T-helper 2 cell treated with Interferon-gamma antibody and Interleukin-4, amounts not matched to agents 100 ng/mL and 5 ng/mL, for 36 hours (primary cell): ENCODE measurements around the gene SIN3B. TPM values are rescaled to one million over a fixed set of nuclear protein-coding genes. Genes with fewer than 3 reads are reported as not detected.
"Not testable (repeated sequence)": the region's sequence is repeated elsewhere in the genome, so short reads cannot be mapped to it uniquely, and the experiment has no call there.

Experiments
- intact Hi-C: fragments of 100-400 bp; cut with micrococcal nuclease; formaldehyde crosslinking; loops from one replicate; pipeline ENCODE4 v1.15.1; 2023
- total RNA-seq: library from RNA; stranded (reverse); gene quantifications from 2 replicates; pipeline ENCODE4 v1.2.3, GENCODE V29; 2022

The SIN3B gene
- 37.4 and 39.1 TPM in 2 replicates for total RNA-seq

GRCh38 chr19:16829010-16829821, at the start of gene SIN3B:
Gene SIN3B, plus strand, starts transcription at chr19:16829398. Its CDS starts 23 bp downstream, at chr19:16829421.
- intact Hi-C loops, result loop anchor here (5.0 kb wide), 2 partner anchors 68 to 173 kb away; no protein-coding TSS in a partner anchor

DNA sequence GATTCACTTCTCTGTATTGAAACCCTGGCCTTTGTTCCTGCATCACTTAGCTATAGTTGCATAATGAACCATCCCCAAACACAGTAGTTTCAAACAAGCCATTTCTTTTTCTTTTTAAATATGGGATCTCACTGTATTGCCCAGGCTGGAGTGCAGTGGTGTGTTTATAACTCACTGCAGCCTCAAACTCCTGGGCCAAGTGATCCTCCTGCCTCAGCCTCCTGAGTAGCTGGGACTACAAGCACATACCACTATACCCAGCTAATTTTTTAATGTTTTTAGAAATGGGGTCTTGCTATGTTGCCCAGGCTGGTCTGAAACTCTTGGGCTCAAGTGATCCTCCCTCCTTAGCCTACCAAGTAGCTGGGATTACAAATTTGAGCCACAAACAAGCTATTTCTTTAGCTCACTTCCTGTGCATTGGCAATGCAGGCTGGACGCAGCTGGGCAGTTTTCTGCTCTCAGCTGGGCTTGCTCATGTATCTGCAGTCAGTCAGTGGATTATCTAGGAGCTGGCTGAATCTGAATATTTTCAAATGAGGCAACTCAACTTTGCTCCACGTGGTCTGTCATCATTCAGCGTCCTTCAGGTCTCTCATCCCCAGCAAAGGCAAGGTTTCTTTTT, 49.5 kb upstream of the SIN3B start:
- intact Hi-C loops, result loop anchor here (2.0 to 10.0 kb wide), 2 partner anchors 273 to 505 kb away; partner anchors contain the start of gene ANKLE1

- intact Hi-C loops, result no loop called here
Observed at GRCh38 chr19:16782719-16783118, 46.5 kb upstream of the SIN3B start.

DNA sequence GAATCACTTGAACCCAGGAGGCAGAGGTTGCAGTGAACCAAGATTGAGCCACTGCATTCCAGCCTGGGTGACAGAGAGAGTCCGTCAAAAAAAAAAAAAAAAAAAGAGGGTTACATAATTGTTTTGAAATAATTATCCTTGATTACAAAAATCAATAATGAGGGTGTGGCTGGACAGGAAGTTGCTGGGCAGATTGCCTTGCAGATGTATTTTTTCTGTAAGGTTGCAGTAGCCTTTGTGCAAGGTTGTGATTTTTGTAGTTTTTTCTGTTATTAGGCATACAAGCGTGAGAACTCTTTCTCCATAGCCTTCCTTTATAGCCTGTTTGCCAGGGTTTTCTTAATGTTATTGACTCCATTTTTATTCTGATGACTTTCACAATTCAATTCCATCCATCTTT, 40.7 kb upstream of the SIN3B start:
- intact Hi-C loops, result no loop called here

- intact Hi-C loops, result no loop called here
Observed at GRCh38 chr19:16789238-16789637, 40.0 kb upstream of the SIN3B start.

DNA sequence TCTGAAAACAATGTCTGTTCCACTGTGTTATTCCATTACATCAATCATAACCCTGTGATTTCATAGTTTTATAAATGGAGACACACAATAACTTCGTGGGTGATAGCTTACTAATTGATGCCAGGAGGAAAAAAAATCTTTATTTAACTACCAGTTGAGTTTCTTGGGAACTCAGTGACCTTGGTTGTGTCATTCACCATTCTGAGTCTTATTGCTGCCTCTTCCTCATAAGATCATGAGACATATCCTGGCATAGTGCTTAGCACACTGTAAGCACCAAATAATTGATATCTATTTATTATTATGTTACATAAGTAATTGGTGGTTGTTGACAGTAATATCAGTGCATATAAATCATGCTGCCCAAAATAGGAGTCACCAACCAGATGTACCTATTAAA, 39.1 kb upstream of the SIN3B start:
- intact Hi-C loops, result no loop called here

GRCh38 chr19:16791942-16792341, 37.3 kb upstream of the SIN3B start:
- intact Hi-C loops, result no loop called here

DNA sequence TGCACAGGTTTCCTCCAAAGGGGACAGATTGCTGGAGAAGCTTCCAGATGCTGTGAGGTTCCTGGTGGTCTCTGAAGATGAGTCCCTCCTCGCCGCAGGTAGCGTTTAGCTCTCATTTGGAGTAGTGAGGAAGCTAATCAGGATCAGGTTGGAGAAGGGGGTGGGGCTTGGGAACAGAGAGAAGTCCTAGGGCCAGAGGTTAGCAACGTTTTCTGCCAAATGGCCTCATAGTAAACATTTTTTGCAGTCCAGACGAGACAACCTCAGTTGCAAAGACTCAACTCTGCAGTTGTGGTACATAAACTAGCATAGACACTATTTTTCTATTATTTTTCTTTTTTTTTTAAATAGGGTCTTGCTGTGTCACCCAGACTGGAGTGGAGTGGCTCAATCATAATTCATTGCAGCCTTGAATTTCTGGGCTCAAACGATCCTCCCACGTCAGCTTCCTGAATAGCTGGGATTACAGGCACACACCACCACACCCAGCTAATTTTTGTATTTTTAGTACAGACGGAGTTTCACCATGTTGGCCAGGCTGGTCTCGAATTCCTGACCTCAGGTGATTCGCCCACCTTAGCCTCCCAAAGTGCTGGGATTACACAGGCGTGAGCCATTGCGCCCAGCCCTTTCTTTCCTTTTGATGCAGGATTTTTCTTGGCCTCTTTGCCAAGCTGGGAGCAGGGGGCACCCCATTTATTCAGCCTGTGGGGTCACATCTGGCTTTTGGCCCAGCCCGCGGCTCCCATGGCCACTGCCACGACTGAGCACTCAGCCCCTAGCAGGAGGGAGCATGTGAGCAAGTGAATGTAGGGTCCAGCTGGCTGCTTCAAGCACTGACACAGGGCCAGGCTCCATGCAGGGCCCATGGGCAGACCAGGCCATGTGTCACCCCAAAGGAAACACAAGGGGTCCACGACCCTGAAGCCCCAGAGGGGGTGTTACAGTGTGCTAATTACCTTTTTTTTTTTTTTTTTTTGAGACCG, 34.4 kb upstream of the SIN3B start:
- intact Hi-C loops, result no loop called here

DNA sequence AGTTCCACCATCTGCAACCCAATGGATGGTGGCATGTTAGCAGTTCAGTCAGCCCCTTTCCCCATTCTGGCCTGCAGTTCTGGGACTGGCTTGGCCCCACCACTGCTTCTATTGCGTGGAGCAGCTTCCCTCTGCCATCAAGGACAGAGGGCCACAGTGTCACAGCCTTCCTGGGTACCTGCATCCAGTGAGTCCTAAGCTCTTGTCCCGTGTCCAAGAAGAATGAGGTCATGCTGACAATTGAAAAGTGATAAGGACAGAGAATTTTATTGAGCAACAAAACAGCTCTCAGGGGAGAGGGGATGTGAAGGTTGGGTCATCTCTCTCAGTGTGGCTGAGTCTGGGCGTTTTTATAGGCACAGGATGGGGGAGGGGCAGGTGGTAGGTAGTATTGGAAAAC, 33.5 kb upstream of the SIN3B start:
- intact Hi-C loops, result no loop called here

DNA sequence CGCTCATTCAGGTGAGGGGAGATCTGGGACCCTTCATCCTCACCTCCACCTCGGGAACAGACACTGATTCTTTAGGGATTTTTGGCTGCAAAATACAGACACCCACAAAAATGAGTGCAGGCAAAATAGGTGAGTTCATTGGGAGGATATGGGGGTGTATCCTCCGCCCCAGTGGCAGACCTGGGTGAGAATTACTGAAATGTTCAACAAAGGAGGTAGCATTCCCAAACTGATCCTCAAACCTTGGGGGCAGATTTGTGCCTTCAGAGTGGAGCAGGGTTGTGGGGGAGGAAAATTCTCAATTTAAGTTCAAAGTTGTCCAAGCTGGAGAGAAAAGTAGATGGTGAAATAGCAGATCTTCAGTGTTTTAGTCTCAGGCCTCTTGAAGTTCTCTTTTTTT, 31.3 kb upstream of the SIN3B start:
- intact Hi-C loops, result no loop called here

GRCh38 chr19:16798326-16798725, 30.9 kb upstream of the SIN3B start:
- intact Hi-C loops, result not testable (repeated sequence)

GRCh38 chr19:16799740-16800139, 29.5 kb upstream of the SIN3B start:
- intact Hi-C loops, result no loop called here

DNA sequence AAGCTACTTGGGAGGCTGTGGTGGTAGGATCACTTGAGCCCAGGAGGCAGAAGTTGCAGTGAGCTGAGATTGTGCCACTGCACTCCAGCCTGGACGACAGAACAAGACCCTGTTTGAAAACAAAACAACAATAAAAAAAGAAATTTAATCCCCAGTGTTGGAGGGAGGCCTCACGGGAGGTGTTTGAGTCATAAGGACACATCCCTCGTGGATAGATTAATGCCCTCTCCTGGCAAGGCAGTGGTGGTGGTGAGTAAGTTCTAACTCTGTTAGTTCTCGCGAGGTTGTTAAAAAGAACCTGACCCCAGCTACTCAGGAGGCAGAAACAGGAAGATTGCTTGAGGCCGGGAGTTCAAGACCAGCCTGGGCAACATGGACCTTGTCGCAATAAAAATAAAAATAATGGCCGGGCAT, 27.6 kb upstream of the SIN3B start:
- intact Hi-C loops, result no loop called here

DNA sequence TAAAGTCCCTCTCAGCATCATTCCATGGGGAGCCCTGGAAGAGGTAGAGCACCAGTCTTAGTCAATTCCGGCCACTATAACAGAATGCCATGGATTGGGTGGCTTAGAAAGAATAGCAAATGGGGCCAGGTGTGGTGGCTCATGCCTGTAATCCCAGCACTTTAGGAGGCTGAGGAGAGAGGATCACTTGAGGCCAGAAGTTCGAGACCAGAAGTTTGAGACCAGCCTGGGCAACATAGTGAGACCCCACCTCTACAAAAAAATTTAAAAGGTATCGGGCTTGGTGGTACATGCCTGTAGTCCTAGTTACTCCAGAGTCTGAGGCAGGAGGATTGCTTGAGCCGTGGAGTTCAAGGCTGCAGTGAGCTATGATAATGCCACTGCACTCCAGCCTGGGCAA, 25.0 kb upstream of the SIN3B start:
- intact Hi-C loops, result no loop called here

DNA sequence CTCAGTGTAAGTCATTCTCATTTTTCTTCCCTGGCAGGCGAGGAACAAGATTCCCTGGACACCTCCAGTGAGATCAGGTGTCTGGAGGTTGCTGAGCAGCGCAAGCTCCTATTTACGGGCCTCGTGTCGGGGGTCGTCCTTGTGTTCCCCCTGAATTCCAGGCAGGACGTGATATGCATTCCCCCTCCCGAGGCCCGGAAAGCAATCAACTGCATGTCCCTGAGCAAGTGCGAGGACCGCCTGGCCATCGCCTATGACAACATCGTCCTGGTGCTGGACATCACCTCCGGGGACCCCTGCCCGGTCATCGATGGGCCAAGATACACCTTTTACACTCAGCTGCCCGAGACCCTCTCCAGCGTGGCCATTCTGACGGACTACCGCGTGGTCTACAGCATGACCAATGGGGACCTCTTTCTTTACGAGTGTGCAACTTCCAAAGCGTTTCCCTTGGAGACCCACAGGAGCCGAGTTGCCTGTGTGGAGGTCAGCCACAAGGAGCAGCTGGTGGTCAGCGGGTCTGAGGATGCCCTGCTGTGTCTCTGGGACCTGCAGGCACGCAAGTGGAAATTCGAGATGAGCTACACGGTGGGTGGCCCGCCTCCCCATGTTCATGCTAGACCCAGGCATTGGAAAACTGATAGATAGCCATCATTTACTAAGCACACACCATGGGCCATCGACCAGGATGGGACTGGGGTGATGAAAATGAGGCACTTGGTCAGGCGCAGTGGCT, 21.5 kb upstream of the SIN3B start:
- intact Hi-C loops, result no loop called here

GRCh38 chr19:16814526-16815100, 14.6 kb upstream of the SIN3B start:
- intact Hi-C loops, result no loop called here

GRCh38 chr19:16820056-16820455, 9.1 kb upstream of the SIN3B start:
- intact Hi-C loops, result no loop called here

- intact Hi-C loops, result no loop called here
Observed at GRCh38 chr19:16821081-16821480, 8.1 kb upstream of the SIN3B start.

GRCh38 chr19:16822648-16823047, 6.5 kb upstream of the SIN3B start:
- intact Hi-C loops, result no loop called here

GRCh38 chr19:16824658-16825311, 4.4 kb upstream of the SIN3B start:
- intact Hi-C loops, result loop anchor here (5.0 kb wide), 2 partner anchors 73 to 178 kb away; no protein-coding TSS in a partner anchor
